Colonic mucosa (tissue), 4 donors: ENCODE results near the gene CHD6. TPM values are rescaled to one million over a fixed set of nuclear protein-coding genes. Genes with fewer than 3 reads are reported as not detected.

Experiments
- DNase-seq: peaks from one replicate; pipeline ENCODE4 v3.0.0-alpha.2; 2020
- H3K27ac ChIP-seq: fragments of 200-600 bp; one replicate; pipeline ENCODE4 v1.8.0; 2021
- H3K27me3 ChIP-seq: fragments of 200-600 bp; one replicate; pipeline ENCODE4 v1.8.0; 2021
- H3K36me3 ChIP-seq: fragments of 200-600 bp; one replicate; pipeline ENCODE4 v1.8.0; 2021
- H3K4me1 ChIP-seq: fragments of 200-600 bp; one replicate; pipeline ENCODE4 v1.8.0; 2021; ENCODE audit warnings: mild to moderate bottlenecking
- H3K4me3 ChIP-seq: fragments of 200-600 bp; one replicate; pipeline ENCODE4 v1.8.0; 2021
- H3K9ac ChIP-seq, 2 donors: one replicate each; pipeline ENCODE4 v1.7.0; 2013; ENCODE audit warnings: control low read depth in 2 of 2, low read depth in 2 of 2, low read length in 2 of 2
- H3K9me3 ChIP-seq: fragments of 200-600 bp; one replicate; pipeline ENCODE4 v1.8.0; 2021
- CTCF ChIP-seq: fragments of 200-600 bp; IDR thresholded peaks from one replicate; pipeline ENCODE4 v1.8.0; 2022; ENCODE audit warnings: antibody characterized with exemption, mild to moderate bottlenecking
- intact Hi-C: fragments of 100-400 bp; cut with DNase I; formaldehyde crosslinking; loops from one replicate; pipeline ENCODE4 v1.14.1; 2022
- total RNA-seq, 2 donors: library from RNA; stranded (reverse); fragmentation: NEBNext Ultra II Directional in 1 of 2; extraction: Animal tissue kit (Norgen Biotek cat#: 25700) in 1 of 2; gene quantifications; one replicate each; pipeline ENCODE4 v1.2.1, GENCODE V29; 2021
- donor health status: healthy.
- donor health status: DM: no; HTN: no; CAD: no.
- donor health status: DM: no; HTN: no; CAD: no.

CHD6 gene
- total RNA-seq, 2 donors from 2014 or later = 18.9 to 27.2 TPM

- Histone ChIP-seq H3K27me3 (no peaks in the 10 kb centered on the region), H3K27ac (no peak overlapping the region), H3K9ac (no peak overlapping the region), H3K4me1 (no peaks in the 10 kb centered on the region), H3K9me3 (no peaks in the 10 kb centered on the region), H3K4me3 (no peak overlapping the region), H3K36me3 (no peaks in the 10 kb centered on the region)
- no peak for TF ChIP-seq CTCF
- intact Hi-C loops = no loop called here
- DNase-seq = no peak
These were observed 65.7 kb downstream of the CHD6 start for GRCh38 chr20:41552295-41553068.

GRCh38 chr20:41551011-41551705, 67.0 kb downstream of the CHD6 start:
- TF ChIP-seq CTCF = no peak

GRCh38 chr20:41547221-41547620, 71.0 kb downstream of the CHD6 start:
- Histone ChIP-seq H3K36me3 (no peaks in the 10 kb centered on the region), H3K4me1 (no peaks in the 10 kb centered on the region), H3K4me3 (no peak overlapping the region), H3K9ac (no peak overlapping the region), H3K9me3 (no peaks in the 10 kb centered on the region), H3K27me3 (no peaks in the 10 kb centered on the region), H3K27ac (no peak overlapping the region)
- intact Hi-C loops = no loop called here
- TF ChIP-seq CTCF = no peak
- no peak for DNase-seq

More at GRCh38 chr20:41551011-41551705, 67.0 kb downstream of the CHD6 start:
- Histone ChIP-seq H3K27me3 (no peaks in the 10 kb centered on the region), H3K4me1 (no peaks in the 10 kb centered on the region), H3K9me3 (no peaks in the 10 kb centered on the region), H3K27ac (no peak overlapping the region), H3K4me3 (no peak overlapping the region), H3K36me3 (no peaks in the 10 kb centered on the region), H3K9ac (no peak overlapping the region)
- intact Hi-C loops = no loop called here
- DNase-seq = no peak

GRCh38 chr20:41546535-41546934, 71.6 kb downstream of the CHD6 start:
- Histone ChIP-seq H3K4me1 (no peaks in the 10 kb centered on the region), H3K27ac (no peak overlapping the region), H3K9ac (no peak overlapping the region), H3K36me3 (no peaks in the 10 kb centered on the region), H3K27me3 (no peaks in the 10 kb centered on the region), H3K4me3 (no peak overlapping the region), H3K9me3 (no peaks in the 10 kb centered on the region)
- no peak for TF ChIP-seq CTCF
- no peak for DNase-seq
- intact Hi-C loops = no loop called here

GRCh38 chr20:41544472-41544871, 73.7 kb downstream of the CHD6 start:
- DNase-seq = no peak
- Histone ChIP-seq H3K9me3 (no peaks in the 10 kb centered on the region), H3K4me3 (no peak overlapping the region), H3K36me3 (no peaks in the 10 kb centered on the region), H3K27ac (no peak overlapping the region), H3K27me3 (no peaks in the 10 kb centered on the region), H3K9ac (no peak overlapping the region), H3K4me1 (no peaks in the 10 kb centered on the region)
- intact Hi-C loops = no loop called here
- TF ChIP-seq CTCF = no peak
